Calu3 (cell line): Measurements from ENCODE around the gene KCNH2. TPM values are rescaled to one million over a fixed set of nuclear protein-coding genes. Genes with fewer than 3 reads are reported as not detected.

Experiments
- BruUV-seq: library from RNA; stranded (reverse); fragments of 400-500 nt; replicated peaks from 2 replicates; lab custom pipeline; 2021; lab: Mats Ljungman, UMichigan
- CTCF ChIA-PET: fragments of 300-600 bp; sonication (Branson Sonifier 250); formaldehyde crosslinking; loops from one replicate; lab custom pipeline; 2022; ENCODE audit warnings: antibody characterized with exemption; lab: Charles Lee
- DNase-seq: peaks from one replicate; pipeline ENCODE4 v3.0.0; 2022
- H3K27ac Mint-ChIP-seq: one replicate; pipeline ENCODE4 v1.8.0; 2022; ENCODE audit warnings: mixed read lengths; ENCODE audit not compliant: unreplicated experiment
- H3K27me3 Mint-ChIP-seq: one replicate; pipeline ENCODE4 v1.8.0; 2022; ENCODE audit warnings: mixed read lengths; ENCODE audit not compliant: unreplicated experiment
- H3K36me3 Mint-ChIP-seq: one replicate; pipeline ENCODE4 v1.8.0; 2022; ENCODE audit warnings: mild to moderate bottlenecking, moderate library complexity, mixed read lengths; ENCODE audit not compliant: insufficient read depth, unreplicated experiment
- H3K4me1 Mint-ChIP-seq: one replicate; pipeline ENCODE4 v1.8.0; 2022; ENCODE audit warnings: mild to moderate bottlenecking, low read depth, mixed read lengths; ENCODE audit not compliant: unreplicated experiment
- H3K4me3 Mint-ChIP-seq: one replicate; pipeline ENCODE4 v1.8.0; 2022; ENCODE audit warnings: mild to moderate bottlenecking, low read depth, moderate library complexity, mixed read lengths; ENCODE audit not compliant: unreplicated experiment
- H3K9me3 Mint-ChIP-seq: one replicate; pipeline ENCODE4 v1.8.0; 2022; ENCODE audit warnings: low read depth, mixed read lengths; ENCODE audit not compliant: unreplicated experiment
- CTCF ChIP-seq: fragments of 200-600 bp; IDR thresholded peaks from one replicate; pipeline ENCODE4 v1.8.0; 2022; ENCODE audit warnings: antibody characterized with exemption; ENCODE audit not compliant: unreplicated experiment
- intact Hi-C: fragments of 100-400 bp; cut with micrococcal nuclease; formaldehyde crosslinking; loops from one replicate; pipeline ENCODE4 v1.10.0; 2022; ENCODE audit not compliant: unreplicated experiment
- total RNA-seq: library from RNA; stranded (reverse); gene quantifications from 2 replicates; pipeline ENCODE4 v1.2.3, GENCODE V29; 2022

The KCNH2 gene
- total RNA-seq, 1 experiment from 2014 or later, result 0.45 TPM

- H3K4me1 Mint-ChIP-seq, result no peaks in the 10 kb centered on the region
- intact Hi-C loops, result no loop called here
- H3K27me3 Mint-ChIP-seq, result peaks cover 95% of the 10 kb centered on the region
- CTCF ChIA-PET, result no interaction called here
- no peak overlapping the region for H3K4me3 Mint-ChIP-seq
- H3K27ac Mint-ChIP-seq, result no peak overlapping the region
- H3K9me3 Mint-ChIP-seq, result no peaks in the 10 kb centered on the region
- TF ChIP-seq CTCF, result no peak
- no TSS peak for BruUV-seq
- H3K36me3 Mint-ChIP-seq, result no peaks in the 10 kb centered on the region
- no peak for DNase-seq
Observed at GRCh38 chr7:150954986-150955518, 23.1 kb downstream of the KCNH2 start.

GRCh38 chr7:150954201-150954985, 23.7 kb downstream of the KCNH2 start:
- no peaks in the 10 kb centered on the region for H3K36me3 Mint-ChIP-seq
- intact Hi-C loops, result no loop called here

GRCh38 chr7:150953061-150953997, 24.8 kb downstream of the KCNH2 start:
- no peak for DNase-seq
- CTCF ChIA-PET, result interaction anchor here (1.1 kb wide), 1 partner anchor 11 kb away, joined by 4 read pairs; no protein-coding TSS in a partner anchor
- Mint-ChIP-seq H3K4me3 (no peak overlapping the region), H3K36me3 (no peaks in the 10 kb centered on the region), H3K9me3 (no peaks in the 10 kb centered on the region), H3K27me3 (peaks cover 95% of the 10 kb centered on the region), H3K27ac (no peak overlapping the region), H3K4me1 (no peaks in the 10 kb centered on the region)
- BruUV-seq, result no TSS peak
- TF ChIP-seq CTCF, result no peak
- intact Hi-C loops, result no loop called here

More at GRCh38 chr7:150954201-150954985, 23.7 kb downstream of the KCNH2 start:
- no TSS peak for BruUV-seq
- CTCF ChIA-PET, result interaction anchor here (1.1 kb wide), 1 partner anchor 12 kb away, joined by 4 read pairs; no protein-coding TSS in a partner anchor
- no peak overlapping the region for H3K4me3 Mint-ChIP-seq
- H3K27me3 Mint-ChIP-seq, result peaks cover 95% of the 10 kb centered on the region
- H3K27ac Mint-ChIP-seq, result no peak overlapping the region
- H3K4me1 Mint-ChIP-seq, result no peaks in the 10 kb centered on the region
- H3K9me3 Mint-ChIP-seq, result no peaks in the 10 kb centered on the region
- TF ChIP-seq CTCF, result no peak
- DNase-seq, result no peak

GRCh38 chr7:150952331-150953050, 25.6 kb downstream of the KCNH2 start:
- intact Hi-C loops, result no loop called here
- DNase-seq, result no peak
- Mint-ChIP-seq H3K27ac (no peak overlapping the region), H3K4me3 (no peak overlapping the region), H3K9me3 (no peaks in the 10 kb centered on the region), H3K36me3 (no peaks in the 10 kb centered on the region), H3K4me1 (no peaks in the 10 kb centered on the region), H3K27me3 (peaks cover 95% of the 10 kb centered on the region)
- CTCF ChIA-PET, result no interaction called here
- TF ChIP-seq CTCF, result no peak
- BruUV-seq, result no TSS peak
